Suprapubic skin (tissue), 3 donors: ENCODE results near the gene ANGPTL5.

Source experiments
- EP300 ChIP-seq: sonication (generic); formaldehyde crosslinking; IDR thresholded peaks from one replicate; pipeline ENCODE4 v1.6.1; 2017; ENCODE audit warnings: antibody characterized with exemption
- POLR2A ChIP-seq, 2 donors: fragments of 450-650 bp; IDR thresholded peaks; one replicate each; pipeline ENCODE4 v1.6.1; 2017; ENCODE audit warnings: antibody characterized with exemption in 2 of 2, mild to moderate bottlenecking in 2 of 2, moderate library complexity in 2 of 2
- TF ChIP-seq, protein P1 (sequence below), 2 donors: fragments of 200-600 bp in 1 of 2; fragments of 450-650 bp in 1 of 2; sonication (generic) in 1 of 2; IDR thresholded peaks; one replicate each; pipeline ENCODE4 v1.5.1; 2016 to 2019; ENCODE audit warnings: antibody characterized with exemption in 2 of 2, mild to moderate bottlenecking in 1 of 2, moderate library complexity in 1 of 2

DNA sequence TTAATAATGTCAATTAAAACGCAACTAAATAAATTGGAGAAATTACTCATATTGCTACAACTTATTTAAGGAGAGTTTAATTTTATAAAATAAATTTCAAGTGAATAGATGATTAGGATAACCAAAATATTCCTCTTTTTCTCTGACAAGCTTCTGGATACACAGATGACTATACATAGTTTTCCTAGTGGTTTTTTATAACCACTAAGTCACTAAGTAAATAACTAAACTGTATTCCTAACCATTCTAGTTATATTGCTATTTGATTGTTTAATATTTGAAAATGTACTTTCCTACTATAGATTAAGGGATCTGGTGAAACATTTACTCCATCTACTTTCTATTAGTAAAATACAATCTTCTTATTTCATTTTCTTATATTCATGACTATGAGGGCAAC, 4.7 kb upstream of the ANGPTL5 start:
- TF ChIP-seq, protein P1, sequence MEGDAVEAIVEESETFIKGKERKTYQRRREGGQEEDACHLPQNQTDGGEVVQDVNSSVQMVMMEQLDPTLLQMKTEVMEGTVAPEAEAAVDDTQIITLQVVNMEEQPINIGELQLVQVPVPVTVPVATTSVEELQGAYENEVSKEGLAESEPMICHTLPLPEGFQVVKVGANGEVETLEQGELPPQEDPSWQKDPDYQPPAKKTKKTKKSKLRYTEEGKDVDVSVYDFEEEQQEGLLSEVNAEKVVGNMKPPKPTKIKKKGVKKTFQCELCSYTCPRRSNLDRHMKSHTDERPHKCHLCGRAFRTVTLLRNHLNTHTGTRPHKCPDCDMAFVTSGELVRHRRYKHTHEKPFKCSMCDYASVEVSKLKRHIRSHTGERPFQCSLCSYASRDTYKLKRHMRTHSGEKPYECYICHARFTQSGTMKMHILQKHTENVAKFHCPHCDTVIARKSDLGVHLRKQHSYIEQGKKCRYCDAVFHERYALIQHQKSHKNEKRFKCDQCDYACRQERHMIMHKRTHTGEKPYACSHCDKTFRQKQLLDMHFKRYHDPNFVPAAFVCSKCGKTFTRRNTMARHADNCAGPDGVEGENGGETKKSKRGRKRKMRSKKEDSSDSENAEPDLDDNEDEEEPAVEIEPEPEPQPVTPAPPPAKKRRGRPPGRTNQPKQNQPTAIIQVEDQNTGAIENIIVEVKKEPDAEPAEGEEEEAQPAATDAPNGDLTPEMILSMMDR (IDR thresholded peaks at IDR 0.05) = no peak
- TF ChIP-seq EP300 (no peak), POLR2A (IDR thresholded peaks at IDR 0.05) (no peak)
